Measurements from ENCODE around the gene RRP9.

DNA sequence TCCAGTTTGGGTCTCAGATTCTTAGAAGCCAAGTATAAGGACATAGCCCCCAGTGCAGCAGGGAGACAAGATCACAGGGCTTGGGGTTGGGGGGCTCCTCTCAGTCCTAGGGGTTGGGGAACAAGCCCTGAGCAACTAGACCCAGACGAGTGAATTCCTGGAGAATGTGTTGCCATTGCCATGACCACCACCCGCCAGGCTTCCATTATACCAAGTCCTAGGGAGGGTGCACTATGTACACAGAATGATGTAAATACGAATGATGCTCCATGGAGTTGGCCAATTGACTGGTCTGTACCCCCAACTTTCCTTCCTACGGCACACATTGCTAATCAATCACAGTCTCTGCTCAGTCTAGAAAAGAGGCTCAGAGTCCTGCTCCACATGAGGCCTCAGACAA lies 47.3 kb downstream of the RRP9 start:
- TF ChIP-seq, protein P1, sequence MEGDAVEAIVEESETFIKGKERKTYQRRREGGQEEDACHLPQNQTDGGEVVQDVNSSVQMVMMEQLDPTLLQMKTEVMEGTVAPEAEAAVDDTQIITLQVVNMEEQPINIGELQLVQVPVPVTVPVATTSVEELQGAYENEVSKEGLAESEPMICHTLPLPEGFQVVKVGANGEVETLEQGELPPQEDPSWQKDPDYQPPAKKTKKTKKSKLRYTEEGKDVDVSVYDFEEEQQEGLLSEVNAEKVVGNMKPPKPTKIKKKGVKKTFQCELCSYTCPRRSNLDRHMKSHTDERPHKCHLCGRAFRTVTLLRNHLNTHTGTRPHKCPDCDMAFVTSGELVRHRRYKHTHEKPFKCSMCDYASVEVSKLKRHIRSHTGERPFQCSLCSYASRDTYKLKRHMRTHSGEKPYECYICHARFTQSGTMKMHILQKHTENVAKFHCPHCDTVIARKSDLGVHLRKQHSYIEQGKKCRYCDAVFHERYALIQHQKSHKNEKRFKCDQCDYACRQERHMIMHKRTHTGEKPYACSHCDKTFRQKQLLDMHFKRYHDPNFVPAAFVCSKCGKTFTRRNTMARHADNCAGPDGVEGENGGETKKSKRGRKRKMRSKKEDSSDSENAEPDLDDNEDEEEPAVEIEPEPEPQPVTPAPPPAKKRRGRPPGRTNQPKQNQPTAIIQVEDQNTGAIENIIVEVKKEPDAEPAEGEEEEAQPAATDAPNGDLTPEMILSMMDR (IDR thresholded peaks at IDR 0.05; ENCODE audit: low read depth, low read length), result no peak
- TF ChIP-seq MYC (IDR thresholded peaks at IDR 0.05; ENCODE audit: low read depth, low read length) (no peak), POLR2A (IDR thresholded peaks at IDR 0.05; ENCODE audit: extremely low read depth, insufficient read length) (no peak)
- TF ChIP-seq, protein P2, sequence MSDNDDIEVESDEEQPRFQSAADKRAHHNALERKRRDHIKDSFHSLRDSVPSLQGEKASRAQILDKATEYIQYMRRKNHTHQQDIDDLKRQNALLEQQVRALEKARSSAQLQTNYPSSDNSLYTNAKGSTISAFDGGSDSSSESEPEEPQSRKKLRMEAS (IDR thresholded peaks at IDR 0.05; ENCODE audit: low read depth, low read length), result no peak
